Parathyroid adenoma (tissue), 2 donors: ENCODE data around the gene GNAZ.

Experiments
- H2AFZ ChIP-seq: fragments of 300-600 bp; sonication (generic); one replicate; pipeline ENCODE4 v1.7.0; 2017; ENCODE audit warnings: antibody characterized with exemption, mild to moderate bottlenecking
- H3K27ac ChIP-seq: fragments of 300-600 bp; sonication (generic); one replicate; pipeline ENCODE4 v1.7.0; 2017
- H3K27me3 ChIP-seq: fragments of 300-600 bp; sonication (generic); one replicate; pipeline ENCODE4 v1.7.0; 2017; ENCODE audit warnings: low read length; ENCODE audit not compliant: control insufficient read depth, insufficient read depth
- H3K36me3 ChIP-seq: fragments of 300-600 bp; sonication (generic); one replicate; pipeline ENCODE4 v1.7.0; 2017; ENCODE audit warnings: low read length; ENCODE audit not compliant: control insufficient read depth, insufficient read depth
- H3K4me1 ChIP-seq: fragments of 300-600 bp; sonication (generic); one replicate; pipeline ENCODE4 v1.7.0; 2017; ENCODE audit warnings: control low read depth
- H3K4me2 ChIP-seq: fragments of 300-600 bp; sonication (generic); one replicate; pipeline ENCODE4 v1.7.0; 2017; ENCODE audit warnings: low read length
- H3K4me3 ChIP-seq: fragments of 300-600 bp; sonication (generic); one replicate; pipeline ENCODE4 v1.7.0; 2017; ENCODE audit warnings: low read depth, low read length
- H3K79me2 ChIP-seq: fragments of 300-600 bp; sonication (generic); one replicate; pipeline ENCODE4 v1.7.0; 2017; ENCODE audit warnings: control low read depth
- H3K9ac ChIP-seq: fragments of 300-600 bp; sonication (generic); one replicate; pipeline ENCODE4 v1.7.0; 2017; ENCODE audit warnings: mild to moderate bottlenecking
- H3K9me3 ChIP-seq: fragments of 300-600 bp; sonication (generic); one replicate; pipeline ENCODE4 v1.7.0; 2017; ENCODE audit warnings: low read length; ENCODE audit not compliant: control insufficient read depth
- TF ChIP-seq, protein P1 (sequence below): fragments of 300-600 bp; sonication (generic); IDR thresholded peaks from one replicate; pipeline ENCODE4 v1.7.0; 2017; ENCODE audit warnings: antibody characterized with exemption, mild to moderate bottlenecking
- donor health status: primary hyperparathyroidism.

Gene GNAZ

DNA sequence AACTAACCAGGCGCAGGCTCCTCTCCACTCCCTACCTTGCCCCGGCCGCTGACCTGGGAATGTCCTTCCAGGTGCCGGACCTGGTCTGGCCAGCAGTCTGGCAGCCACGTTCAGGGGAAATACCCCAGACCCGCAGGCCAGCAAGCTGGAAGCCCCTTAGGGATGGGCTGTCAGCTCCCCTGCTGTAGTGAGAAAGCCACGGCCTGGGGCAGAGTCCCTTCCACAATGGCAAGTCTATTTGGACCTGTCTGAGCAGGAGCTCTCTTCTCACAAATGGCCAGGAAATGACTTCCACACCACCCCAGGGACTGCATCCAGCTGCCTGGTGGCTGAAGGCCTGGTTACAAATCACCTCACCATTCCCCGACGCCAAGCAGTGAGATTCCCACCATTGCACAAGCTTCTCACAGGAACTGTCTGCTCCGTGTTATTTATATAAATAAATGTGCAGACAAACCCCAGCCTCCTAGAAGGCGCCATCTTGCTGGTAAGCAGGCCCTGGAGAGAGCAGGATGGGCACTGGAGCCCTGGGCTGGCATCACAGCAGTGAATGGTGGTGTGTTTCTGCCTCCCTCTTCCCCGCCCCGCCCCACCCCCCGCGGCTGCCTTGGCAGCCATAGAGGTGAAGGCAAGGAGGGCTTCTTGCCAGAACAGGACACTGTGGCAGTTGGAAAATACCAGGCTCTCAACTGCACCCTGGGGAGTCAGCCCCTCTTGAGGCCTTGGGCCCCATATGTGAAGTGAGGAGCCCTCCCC lies 47.8 kb downstream of the GNAZ start:
- TF ChIP-seq, protein P1, sequence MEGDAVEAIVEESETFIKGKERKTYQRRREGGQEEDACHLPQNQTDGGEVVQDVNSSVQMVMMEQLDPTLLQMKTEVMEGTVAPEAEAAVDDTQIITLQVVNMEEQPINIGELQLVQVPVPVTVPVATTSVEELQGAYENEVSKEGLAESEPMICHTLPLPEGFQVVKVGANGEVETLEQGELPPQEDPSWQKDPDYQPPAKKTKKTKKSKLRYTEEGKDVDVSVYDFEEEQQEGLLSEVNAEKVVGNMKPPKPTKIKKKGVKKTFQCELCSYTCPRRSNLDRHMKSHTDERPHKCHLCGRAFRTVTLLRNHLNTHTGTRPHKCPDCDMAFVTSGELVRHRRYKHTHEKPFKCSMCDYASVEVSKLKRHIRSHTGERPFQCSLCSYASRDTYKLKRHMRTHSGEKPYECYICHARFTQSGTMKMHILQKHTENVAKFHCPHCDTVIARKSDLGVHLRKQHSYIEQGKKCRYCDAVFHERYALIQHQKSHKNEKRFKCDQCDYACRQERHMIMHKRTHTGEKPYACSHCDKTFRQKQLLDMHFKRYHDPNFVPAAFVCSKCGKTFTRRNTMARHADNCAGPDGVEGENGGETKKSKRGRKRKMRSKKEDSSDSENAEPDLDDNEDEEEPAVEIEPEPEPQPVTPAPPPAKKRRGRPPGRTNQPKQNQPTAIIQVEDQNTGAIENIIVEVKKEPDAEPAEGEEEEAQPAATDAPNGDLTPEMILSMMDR = no peak
- H3K27ac ChIP-seq = no peak overlapping the region

DNA sequence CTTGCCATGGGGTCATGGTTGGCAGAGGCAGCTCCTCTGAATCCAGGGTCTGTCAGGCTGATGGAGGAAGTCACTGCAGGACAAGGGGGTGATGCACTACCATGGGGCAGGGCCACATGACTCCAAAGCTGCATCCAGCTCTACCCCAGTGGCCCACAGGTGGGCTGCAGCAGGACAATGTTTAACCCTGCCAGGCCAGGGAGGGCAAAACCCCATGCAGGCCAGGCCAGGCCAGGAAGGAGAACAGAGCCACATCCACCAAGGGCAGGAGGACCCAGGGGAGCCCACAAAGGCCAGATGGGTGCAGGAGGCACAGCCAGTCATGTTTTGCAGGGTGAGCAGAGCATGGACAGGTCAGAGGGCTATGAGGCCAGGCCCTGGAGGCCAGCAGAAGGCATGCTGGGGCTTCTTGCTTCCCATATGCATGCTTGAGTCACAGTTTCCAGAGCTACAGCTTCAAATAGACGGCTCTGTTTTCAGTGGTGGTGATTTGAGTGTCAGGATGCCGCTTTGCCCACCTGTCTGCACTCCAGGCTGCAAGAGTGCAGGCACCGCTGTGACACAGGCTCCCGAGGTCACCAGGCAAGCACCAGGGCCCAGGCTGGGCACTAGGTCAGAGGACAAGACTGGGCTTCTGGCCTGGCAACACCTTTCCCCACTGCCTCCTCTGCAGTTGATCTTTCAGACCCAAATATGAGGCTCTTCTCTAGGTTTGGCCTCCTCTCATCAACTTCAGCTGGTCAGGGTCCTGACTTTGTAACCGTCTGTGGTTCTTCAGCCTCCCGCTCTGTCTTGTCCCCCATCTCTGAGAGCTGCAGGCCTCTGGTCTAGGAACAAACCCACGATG lies 48.6 kb downstream of the GNAZ start:
- H3K4me2 ChIP-seq = no peak overlapping the region
- no peaks in the 10 kb centered on the region for H3K79me2 ChIP-seq
- no peaks in the 10 kb centered on the region for H3K9me3 ChIP-seq
- no peak overlapping the region for H2AFZ ChIP-seq
- TF ChIP-seq, protein P1 = no peak
- H3K36me3 ChIP-seq = no peaks in the 10 kb centered on the region
- no peaks in the 10 kb centered on the region for H3K4me1 ChIP-seq
- H3K27ac ChIP-seq = no peak overlapping the region
- H3K4me3 ChIP-seq = no peak overlapping the region
- no peaks in the 10 kb centered on the region for H3K27me3 ChIP-seq
- no peak overlapping the region for H3K9ac ChIP-seq

More for the DNA sequence above, 47.8 kb downstream of the GNAZ start:
- Histone ChIP-seq H3K4me2 (no peak overlapping the region), H3K27me3 (no peaks in the 10 kb centered on the region), H3K79me2 (no peaks in the 10 kb centered on the region), H3K9ac (no peak overlapping the region), H3K9me3 (no peaks in the 10 kb centered on the region), H3K4me3 (no peak overlapping the region), H3K36me3 (no peaks in the 10 kb centered on the region), H3K4me1 (no peaks in the 10 kb centered on the region), H2AFZ (no peak overlapping the region)

DNA sequence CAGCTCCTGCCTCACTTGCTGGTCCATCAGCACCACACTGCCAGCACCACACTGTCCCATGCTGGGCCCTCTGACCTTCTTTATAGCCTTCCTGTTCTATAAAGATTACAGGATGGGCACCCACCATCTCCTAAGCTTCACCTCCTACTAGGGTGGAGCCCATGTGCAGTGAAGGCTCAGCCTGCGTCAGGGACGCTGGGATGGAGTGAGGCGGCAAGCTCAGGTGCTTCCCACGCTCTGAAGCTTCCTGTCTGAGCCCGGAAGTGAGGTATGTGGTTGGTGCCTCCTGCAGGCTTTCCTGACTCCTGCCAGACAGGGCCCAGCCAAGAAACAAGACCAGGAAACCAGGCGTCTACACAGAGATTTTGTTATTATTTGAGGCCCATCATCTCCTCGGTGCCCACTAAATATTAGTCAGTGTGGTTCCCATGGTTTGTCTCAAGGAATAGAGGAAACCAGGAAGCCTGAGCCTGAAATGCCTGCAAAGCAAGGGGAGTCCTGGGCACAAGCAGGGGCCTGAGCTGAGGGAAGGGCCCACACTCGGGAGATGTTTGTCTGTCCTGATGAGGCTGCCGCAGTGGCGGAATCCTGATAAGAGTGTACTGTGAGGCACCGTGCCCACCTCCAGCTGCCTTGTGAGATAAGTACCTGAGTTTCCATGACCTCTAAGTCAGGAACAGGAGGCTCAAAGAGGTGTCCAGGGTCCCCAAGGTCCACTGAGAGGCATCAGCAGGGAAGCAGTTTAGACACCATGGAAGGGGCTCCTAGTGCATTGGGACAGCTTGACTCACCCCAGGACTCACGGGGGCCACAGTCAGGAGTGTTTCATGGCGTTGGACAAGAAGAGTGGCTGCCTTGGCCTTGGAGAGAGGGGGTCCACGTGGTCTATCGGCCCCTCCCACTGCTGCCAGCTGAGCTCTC lies 49.4 kb downstream of the GNAZ start:
- Histone ChIP-seq H3K4me1 (no peaks in the 10 kb centered on the region), H3K36me3 (no peaks in the 10 kb centered on the region), H3K27ac (no peak overlapping the region), H3K9ac (no peak overlapping the region), H3K79me2 (no peaks in the 10 kb centered on the region), H3K27me3 (no peaks in the 10 kb centered on the region), H3K4me2 (no peak overlapping the region), H3K4me3 (no peak overlapping the region), H2AFZ (no peak overlapping the region), H3K9me3 (no peaks in the 10 kb centered on the region)
- TF ChIP-seq, protein P1 = no peak

DNA sequence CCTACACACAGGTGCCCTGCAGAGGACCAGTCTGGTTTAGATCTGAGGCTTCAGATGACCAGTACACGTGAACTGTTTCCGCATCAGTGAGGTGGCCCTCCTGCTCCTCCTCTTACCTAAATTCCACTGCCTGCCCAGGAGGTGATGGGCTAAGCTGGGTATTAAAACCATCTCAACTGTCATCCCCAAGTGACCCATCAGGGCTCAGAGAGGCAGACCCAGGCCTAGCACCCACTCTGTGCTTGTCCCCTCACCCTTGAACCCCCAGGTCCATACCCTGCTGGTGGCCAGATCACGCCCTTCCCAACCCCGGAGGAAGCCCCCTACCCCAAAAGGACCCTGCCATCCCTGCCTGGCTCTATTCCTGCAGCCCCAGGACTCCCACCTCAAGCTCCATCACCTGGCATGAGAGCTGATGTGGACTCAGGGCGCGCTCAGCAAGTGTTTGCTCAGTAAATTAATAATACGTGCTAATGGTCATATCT lies 50.1 kb downstream of the GNAZ start:
- Histone ChIP-seq H3K9me3 (no peaks in the 10 kb centered on the region), H2AFZ (no peak overlapping the region), H3K27ac (no peak overlapping the region), H3K4me2 (no peak overlapping the region), H3K9ac (no peak overlapping the region), H3K36me3 (no peaks in the 10 kb centered on the region), H3K79me2 (no peaks in the 10 kb centered on the region), H3K27me3 (no peaks in the 10 kb centered on the region), H3K4me1 (no peaks in the 10 kb centered on the region), H3K4me3 (no peak overlapping the region)
- TF ChIP-seq, protein P1 = no peak
